SH-SY5Y (cell line): ENCODE measurements around the gene KLF7.
A peak's percentile ranks its signal among the peaks of the same experiment; 100 is the strongest.

Experiments used
- GATA2 ChIP-seq: IDR thresholded peaks from 2 replicates; pipeline ENCODE4 v1.6.1; 2011; ENCODE audit warnings: mild to moderate bottlenecking, low read depth, low read length
- GATA3 ChIP-seq: IDR thresholded peaks from 2 replicates; pipeline ENCODE4 v1.6.1; 2011; ENCODE audit warnings: low read depth, mild to moderate bottlenecking, low read length, moderate library complexity

- TF ChIP-seq GATA2 (peak; percentile 80), GATA3 (no peak; the same call in 1 of the 2 replicates)
Observed at GRCh38 chr2:207067473-207067872, 98.3 kb downstream of the KLF7 start.
